ENCODE results near the gene CYP21A2. TPM values are rescaled to one million over a fixed set of nuclear protein-coding genes. Genes with fewer than 3 reads are reported as not detected.

The CYP21A2 gene
- total RNA-seq, 4 donors from 2014 or later: 4.1 TPM; not detected in 3

DNA sequence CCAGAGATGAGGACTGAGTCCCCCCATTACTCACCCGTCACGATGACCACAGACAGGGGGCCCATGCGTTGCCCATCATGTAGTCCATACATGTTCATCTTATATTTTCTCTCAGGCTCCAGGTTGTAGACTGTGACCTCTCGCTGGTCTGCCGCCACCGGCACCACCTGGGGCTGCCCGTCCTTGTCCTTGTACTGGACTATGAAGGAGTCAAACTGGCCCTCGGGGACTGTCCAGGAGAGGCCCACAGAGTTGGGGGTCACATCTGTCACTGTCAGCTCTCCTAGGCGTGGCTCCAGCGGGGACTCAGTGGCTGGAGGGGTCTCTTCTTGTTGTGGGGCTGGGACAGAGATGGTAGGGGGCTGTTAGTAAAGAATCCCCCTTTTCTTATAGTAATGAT, 35.4 kb downstream of the CYP21A2 start:
- H3K9me3 ChIP-seq: no peaks in the 10 kb centered on the region
- intact Hi-C loops (cut with DNase I; ENCODE audit: low total_unique reads): no loop called here
- H3K4me3 ChIP-seq: no peak overlapping the region
- DNase-seq: no peak
- no peaks in the 10 kb centered on the region for H3K27me3 ChIP-seq
- no peak for TF ChIP-seq CTCF (IDR thresholded peaks at IDR 0.05)
- no peak for TF ChIP-seq POLR2A (IDR thresholded peaks at IDR 0.05)
- H3K27ac ChIP-seq: no peak overlapping the region
- no peaks in the 10 kb centered on the region for H3K36me3 ChIP-seq
- H3K4me1 ChIP-seq: peaks cover 0 to 3% of the 10 kb centered on the region in 2 donors

DNA sequence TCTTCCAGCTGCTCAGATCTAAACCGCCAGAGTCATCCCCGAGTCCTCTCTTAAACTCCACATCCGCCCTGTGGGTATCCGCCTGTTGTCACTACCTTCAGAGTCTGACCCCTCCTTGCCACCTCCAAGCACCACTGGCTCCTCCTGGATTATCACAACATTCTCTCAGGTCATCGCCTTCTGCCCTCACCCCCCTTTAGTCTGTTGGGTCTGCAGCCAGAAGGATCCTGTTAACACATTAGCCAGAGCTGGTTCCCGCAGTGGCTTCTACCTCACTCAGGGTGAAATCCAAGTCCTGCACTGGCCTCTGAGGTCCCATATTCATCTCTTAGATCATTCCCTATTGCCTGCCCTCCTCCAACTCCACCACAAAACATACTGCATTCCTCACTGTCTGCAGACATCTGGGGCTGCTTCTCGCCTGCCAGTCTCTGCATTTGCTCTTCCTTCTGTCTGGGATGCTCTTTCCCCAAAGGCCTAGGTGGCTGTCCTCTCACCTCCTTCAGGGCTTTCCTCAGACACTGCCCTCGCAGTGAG, 36.8 kb downstream of the CYP21A2 start:
- Histone ChIP-seq H3K9me3 (no peaks in the 10 kb centered on the region), H3K27me3 (no peaks in the 10 kb centered on the region), H3K36me3 (no peaks in the 10 kb centered on the region), H3K4me1 (peaks cover 0 to 3% of the 10 kb centered on the region in 2 donors), H3K4me3 (no peak overlapping the region), H3K27ac (peak overlapping the region in 1 of 2 donors; percentile 79)
- TF ChIP-seq POLR2A (IDR thresholded peaks at IDR 0.05): no peak
- intact Hi-C loops (cut with DNase I; ENCODE audit: low total_unique reads): no loop called here
- DNase-seq: no peak

GRCh38 chr6:32075781-32076180, 37.6 kb downstream of the CYP21A2 start:
- Histone ChIP-seq H3K27me3 (no peaks in the 10 kb centered on the region), H3K27ac (peak overlapping the region; percentile 76 to 79), H3K4me3 (no peak overlapping the region), H3K36me3 (no peaks in the 10 kb centered on the region), H3K9me3 (no peaks in the 10 kb centered on the region), H3K4me1 (peaks cover 0 to 3% of the 10 kb centered on the region in 2 donors)
- DNase-seq: no peak
- TF ChIP-seq POLR2A (IDR thresholded peaks at IDR 0.05): no peak
- TF ChIP-seq CTCF (IDR thresholded peaks at IDR 0.05): no peak
- intact Hi-C loops (cut with DNase I; ENCODE audit: low total_unique reads): no loop called here

DNA sequence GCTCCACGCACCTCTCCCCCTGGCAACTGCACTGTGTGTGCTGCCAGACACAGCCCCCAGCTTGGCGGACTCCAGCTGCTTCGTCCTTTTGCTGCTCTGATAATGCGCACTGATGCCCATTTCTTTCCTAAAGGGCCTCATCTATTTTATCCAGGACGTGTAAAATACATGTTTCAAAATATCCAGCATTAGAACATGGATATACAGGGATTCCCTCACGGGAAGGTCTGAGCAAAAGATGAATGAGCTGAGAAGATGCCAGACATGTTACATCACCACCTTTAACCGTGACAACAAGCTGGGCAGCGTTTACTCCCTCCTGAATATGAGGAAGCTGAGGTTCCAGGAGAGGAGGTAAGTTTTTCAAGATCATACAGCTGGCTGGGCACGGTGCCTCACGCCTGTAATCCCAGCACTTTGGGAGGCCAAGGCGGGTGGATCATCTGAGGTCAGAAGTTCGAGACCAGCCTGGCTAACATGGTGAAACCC, 38.1 kb downstream of the CYP21A2 start:
- Histone ChIP-seq H3K4me3 (no peak overlapping the region), H3K27me3 (no peaks in the 10 kb centered on the region), H3K9me3 (no peaks in the 10 kb centered on the region), H3K27ac (peak overlapping the region; percentile 76 to 79), H3K4me1 (peaks cover 0 to 8% of the 10 kb centered on the region in 2 donors), H3K36me3 (no peaks in the 10 kb centered on the region)
- intact Hi-C loops (cut with DNase I; ENCODE audit: low total_unique reads): no loop called here
- DNase-seq: peak; percentile 74 to 88
- TF ChIP-seq POLR2A (IDR thresholded peaks at IDR 0.05) (no peak), CTCF (IDR thresholded peaks at IDR 0.05) (no peak)

DNA sequence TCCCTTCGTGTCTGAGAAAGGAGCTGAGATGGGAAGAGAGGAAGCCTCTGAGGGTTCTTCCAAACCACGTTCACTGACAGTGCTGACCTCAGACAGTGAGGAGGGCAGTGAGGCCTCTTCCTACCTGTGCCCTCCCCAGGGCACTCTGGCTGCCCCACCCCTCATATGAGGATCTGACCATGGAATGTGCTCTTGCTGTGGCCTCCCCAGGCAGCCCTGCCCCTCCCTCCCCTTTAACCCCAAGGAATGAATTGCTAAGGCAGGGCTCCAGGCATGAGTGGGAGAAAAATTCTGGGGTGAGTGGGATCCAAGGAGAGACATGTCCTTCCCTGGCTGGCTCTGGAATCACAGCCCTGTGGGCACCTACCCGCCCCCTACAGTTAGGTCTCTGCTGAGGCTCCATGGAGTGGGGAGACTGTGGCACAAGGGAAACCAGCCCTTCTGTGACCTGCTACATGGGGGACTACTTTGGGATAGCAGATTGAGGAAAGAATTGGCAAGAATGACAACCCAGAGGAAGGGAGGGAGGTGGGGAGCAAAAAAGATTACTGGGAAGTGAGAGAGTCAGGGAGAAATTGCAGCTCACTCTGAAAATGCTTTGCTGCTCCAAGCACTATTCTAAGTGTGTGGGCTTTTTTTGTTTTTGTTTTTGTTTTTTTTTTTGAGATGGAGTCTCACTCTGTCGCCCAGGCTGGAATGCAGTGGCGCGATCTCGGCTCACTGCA, 41.5 kb downstream of the CYP21A2 start:
- no peak for DNase-seq
- intact Hi-C loops (cut with DNase I; ENCODE audit: low total_unique reads): no loop called here
- Histone ChIP-seq H3K9me3 (no peaks in the 10 kb centered on the region), H3K4me1 (peaks cover 13 to 17% of the 10 kb centered on the region in 2 donors), H3K4me3 (no peak overlapping the region), H3K36me3 (no peaks in the 10 kb centered on the region), H3K27me3 (no peaks in the 10 kb centered on the region), H3K27ac (peak overlapping the region; percentile 54 to 96)
- no peak for TF ChIP-seq POLR2A (IDR thresholded peaks at IDR 0.05)
- TF ChIP-seq CTCF (IDR thresholded peaks at IDR 0.05): no peak
